GM19239 (cell line): ENCODE measurements around the gene SATB2.

ENCODE experiments used
- DNase-seq: peaks from one replicate; pipeline ENCODE4 v3.0.0; 2011; ENCODE audit warnings: low spot score; ENCODE audit not compliant: insufficient read length
- FAIRE-seq: peaks from 2 replicates; lab custom pipeline; 2011; peaks lifted over from hg19 to GRCh38; lab: Jason Lieb, UNC

SATB2 gene

DNA sequence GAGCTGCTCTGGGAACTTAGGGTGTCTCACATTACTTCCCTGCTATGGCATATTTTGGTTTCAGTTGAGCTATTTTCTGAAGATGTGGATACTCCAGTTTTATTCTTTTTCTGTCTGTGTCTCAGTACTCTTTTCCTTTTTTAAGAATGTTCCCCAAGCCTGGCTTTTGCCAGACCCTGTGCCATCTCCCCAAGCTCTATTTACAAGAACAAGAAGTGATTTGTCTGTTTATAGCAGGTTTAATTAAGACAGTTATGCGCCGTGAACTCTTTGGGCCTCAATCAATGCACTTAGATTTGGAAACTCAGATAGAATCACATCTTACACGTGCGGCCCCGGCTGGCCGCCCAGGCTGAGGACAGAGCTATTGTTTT is 8.9 kb upstream of the SATB2 start:
- DNase-seq (no peak), FAIRE-seq (no peak)

DNA sequence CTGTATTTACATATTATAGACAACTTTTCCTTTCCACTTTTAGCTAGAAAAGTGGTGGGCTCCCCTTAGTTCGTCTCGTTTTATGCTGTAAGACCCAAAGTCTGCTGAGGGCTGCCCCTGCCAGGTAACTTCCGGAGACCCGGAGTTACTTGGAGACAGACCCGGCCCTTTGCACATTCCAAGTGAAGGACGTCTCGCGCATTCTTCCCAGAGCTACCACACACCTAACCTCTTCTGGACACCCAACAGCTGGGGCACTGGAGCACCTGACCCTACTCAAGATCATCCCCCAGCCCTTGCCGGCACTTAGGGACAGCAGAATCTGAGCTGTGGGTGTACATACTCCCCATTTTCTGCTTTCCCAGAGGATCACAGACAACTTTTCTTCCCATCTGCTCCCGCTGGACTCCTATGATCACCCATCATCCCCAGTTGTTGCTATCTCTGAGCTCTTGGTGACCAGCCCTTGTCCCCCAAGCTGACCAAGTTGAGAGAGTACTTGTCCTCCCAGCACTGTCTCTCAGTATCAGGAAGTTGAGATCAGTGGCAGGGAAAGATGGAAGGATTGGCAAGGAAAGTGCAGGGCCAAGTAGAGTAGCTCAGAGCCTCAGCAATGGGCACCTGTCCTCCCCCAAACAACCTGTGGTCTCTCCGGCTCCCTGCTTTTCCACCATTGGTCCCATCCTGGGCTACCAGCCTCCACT is 8.4 kb upstream of the SATB2 start:
- no peak for DNase-seq
- no peak for FAIRE-seq

DNA sequence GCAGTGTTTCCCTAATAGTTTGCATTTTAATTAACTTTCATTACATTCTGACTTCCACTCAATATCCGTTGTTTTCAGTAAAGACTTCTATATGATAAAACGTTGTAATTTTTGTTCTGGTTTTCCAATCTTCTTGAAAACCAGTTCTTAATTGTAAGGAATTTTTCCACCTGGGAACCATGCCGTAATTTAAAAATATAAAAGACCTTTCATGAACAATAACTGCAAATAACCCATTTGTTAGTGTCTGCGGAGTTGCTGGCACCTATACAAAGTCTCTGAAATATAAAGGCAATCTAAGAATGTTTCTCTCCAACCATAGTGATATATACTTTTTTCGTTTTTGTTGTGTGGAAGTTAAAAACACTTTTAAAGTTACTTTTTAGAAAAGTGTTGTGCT is 7.7 kb upstream of the SATB2 start:
- DNase-seq (no peak), FAIRE-seq (no peak)

DNA sequence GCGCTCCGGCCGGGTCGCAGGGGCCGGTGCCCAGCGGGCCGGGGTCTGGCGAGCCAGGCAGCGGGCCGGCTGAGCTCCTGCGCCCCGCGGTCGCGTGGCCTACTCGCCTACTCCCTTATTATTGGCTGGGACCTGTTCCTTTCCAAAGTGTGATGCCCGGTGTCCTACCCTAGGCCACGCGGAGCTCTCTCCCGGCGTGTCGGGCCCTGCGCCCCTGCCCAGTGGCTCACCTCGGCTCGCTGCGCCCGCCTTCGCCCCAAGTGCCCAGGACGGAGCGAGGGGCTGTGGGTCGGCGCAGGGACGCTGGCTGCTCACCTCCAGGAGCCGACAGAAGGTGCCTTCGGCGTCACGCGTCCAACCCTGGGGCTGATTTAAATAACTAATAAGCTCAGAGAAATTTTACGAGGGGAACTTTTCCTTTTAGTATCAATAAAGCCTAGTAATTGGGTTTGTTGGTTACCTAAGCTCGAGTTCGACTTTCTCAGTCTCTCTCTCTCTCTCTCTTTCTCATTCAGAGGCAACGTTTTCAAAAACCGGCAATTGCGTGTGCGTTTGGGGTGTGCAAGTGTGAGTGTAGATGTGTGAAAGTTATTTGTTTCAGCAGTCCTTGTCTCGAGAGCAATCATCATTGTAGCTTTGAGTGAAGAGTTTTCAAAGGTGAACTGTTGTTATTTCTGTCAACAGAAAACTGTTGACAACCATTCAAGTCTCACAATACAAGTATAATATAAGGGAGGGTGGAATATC is 7.0 kb upstream of the SATB2 start:
- no peak for FAIRE-seq

DNA sequence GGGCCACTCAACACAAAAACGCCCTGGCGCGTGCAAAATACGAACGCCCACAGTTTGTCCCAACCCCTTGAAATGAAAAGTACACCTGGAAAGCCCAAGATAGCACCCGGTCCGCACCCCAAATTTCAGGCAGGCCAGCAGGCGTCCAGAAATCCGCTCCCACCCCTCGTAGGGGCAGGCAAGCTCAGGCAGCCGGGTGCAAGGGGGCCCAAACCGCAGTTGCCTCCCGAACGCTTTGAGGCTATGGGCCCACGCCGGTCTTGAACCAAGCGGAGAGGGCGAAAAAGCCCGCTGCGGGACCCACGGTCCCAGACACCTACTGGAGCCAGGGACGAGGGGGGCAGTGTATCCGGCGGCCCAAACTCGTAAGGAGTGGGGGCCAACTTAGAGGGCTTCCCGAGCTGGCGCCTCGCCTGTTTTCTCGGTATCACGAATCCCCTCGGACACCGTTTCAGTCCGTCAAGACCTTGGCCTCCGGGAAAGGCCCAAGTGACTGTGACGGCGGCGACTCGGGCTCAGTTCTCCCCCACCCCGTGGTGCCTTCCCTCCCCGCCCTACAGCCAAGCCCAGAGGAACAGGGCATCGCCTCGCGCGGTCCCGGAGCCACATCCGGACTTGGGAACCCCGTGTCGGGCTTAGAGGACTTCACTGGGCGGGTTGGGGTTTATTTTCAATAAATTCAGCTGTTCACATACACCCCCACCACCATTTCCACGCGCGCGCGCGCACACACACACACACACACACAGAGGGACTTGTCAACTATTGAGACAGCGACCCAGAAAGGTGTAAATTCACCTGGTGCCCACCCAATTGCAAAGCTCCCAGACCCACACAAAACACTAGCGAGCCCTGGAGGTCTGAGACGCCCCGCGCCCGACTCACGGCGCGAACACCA is 6.2 kb upstream of the SATB2 start:
- DNase-seq (no peak), FAIRE-seq (no peak)

More for the DNA sequence above, 7.0 kb upstream of the SATB2 start:
- DNase-seq = no peak

DNA sequence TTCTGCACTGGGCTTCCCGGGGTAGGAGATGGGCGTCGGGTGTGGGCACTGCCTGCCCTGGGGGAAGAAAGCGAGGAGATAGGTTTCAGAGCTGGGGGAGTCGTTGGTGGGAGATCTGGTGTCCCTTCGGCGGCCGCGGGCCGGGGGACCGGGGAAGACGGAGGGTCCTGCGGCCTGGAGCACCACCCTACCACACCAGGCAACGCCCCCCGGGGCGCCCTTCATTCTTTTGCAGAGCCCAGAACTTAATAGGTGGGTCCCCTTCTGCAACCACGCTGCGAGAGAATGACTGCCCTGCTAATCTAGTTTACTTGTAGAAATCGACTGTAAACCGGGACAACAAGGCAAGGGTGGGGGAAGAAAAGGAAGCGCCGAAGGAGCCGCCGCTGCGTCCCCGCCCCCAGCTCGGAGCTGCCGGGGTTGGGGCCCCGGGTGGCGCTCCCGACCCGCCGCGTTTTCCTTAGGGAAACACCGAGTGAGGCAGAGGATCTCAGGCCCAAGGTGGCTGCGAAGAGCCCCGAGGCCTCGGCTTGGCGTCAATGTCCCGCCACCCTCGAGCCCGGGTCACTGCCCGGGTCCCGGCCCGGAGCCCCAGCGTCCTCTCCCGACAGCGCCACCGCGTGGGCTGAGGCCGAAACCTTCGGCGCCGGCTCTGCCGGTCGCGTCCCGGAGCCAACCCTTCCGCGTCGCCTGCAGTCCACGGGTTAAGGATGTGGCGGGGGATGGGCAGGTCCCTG is 5.4 kb upstream of the SATB2 start:
- DNase-seq (peak; percentile 66), FAIRE-seq (no peak)

DNA sequence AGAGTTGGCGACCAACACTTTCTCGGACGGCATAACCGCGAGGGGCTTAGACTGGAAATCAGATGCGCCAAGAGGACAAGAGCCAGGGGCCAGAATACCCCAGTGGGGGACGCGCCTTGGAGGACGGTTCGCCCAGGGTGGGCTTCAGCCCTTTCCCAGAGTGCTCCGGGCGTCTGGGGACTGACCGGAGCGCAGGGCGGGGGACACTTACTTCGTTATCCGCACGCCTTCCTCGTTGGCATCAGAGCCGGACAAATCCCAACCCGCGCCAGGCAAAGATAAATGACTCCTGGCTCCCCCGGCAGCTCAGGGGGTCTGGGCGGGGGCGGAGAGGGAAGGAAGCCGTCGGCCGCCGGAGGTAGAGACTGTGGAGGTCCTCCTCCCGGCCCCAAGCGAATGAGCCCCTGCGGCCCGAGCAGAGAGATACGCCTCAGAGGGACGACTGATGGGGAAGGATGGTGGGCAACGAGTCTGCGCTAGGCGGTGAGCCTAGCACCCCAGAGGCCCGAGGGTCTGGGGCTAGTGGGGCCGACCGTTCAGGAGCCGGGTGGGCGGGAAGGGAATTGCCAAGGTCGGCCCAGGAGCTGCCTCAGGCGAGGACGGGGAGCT is 4.7 kb upstream of the SATB2 start:
- no peak for DNase-seq
- no peak for FAIRE-seq

DNA sequence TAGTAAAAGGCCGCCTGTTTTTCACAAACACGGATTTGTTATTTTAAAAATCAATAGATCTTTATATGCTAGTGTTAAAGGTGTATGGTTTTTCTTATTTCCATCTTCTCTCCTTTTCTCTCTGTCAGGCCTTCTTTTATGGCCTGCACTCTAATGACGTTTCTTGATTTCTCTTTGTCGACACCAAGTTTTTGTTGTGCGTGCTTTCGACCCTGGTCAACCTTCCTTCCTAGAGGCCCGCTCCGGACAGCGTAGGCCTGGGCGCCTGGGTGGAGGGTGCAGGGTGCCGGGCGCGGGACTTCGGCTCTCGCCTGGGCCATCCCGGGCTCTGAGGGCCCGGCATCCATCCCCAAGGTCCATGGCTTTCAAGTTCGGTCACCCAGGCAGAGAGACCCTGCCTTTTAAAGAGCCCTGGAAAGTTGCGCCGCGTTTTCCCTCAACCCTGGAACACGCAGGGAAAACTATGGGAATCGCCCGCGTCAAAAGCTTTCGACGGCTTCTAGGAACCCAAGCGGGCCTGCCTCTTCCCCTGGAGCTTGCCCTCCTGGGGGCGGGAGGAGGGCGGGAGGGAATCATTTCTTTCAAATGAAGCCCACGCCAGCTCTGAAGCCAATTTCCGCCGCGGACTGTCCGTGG is 4.1 kb upstream of the SATB2 start:
- no peak for DNase-seq
- no peak for FAIRE-seq

DNA sequence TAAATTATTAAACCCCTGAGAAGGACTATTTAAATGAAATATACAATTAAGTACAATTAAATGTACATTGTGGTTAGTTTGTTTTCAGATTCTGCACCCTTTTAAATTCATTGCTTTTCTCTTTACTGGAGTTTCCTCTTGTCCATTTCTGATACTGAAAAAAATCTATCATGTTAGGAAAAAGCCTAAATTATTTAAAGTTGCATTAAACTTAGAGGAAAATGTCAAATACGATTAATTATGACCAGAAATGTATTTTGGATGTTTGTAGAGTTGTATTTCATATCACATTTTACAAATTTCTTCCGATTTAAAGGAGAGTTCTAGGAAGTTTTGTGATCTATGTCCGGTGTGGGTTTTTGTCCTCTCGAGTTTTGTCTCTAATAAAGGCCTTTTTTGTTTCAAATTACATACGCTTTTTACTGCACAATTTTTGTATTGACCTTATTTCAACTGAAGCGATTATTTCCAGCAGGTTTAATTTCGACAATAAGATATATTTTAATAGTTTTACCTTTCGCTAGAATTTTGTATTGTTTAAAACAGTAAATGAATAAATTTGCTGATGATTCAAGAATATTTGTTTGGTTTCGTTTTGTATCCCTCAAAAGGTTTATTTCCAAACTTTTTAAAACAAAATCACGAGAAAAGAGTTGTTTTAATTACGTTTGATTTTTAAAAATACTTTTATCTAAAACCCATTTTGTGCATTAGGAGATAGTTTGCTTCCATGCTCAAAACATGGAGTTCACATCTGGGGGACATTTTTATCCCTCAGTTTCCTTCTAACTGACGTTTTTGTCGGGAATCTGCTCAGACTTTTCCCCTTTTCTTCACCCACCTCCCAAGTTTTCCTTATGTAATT is 3.3 kb upstream of the SATB2 start:
- FAIRE-seq (no peak), DNase-seq (no peak)

DNA sequence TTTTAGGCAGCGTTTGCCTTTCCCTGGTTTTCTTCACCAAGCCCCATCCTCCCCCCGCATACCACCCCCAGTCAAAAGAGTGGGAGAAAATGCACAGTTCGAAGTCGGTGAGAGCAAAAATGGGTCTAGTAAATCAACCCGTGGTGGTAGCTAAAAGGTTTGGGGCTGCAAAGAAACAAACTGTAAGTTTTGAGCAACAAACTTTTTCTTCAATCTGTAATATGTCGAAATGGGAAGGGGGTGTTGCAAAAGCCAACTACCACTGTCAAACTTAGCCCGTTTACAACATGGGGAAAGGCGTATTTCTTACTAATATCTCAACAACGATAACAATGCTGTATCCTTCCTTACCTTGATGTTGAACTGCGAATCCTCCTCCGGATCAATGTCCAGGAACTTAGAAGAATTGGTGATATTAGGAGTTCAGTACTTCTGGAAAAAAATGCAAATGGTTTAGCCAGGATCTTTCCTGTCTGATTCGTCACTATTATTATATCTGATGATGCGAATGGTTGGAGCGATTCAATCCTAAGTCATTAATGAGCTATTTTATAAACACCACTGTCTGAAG is 2.4 kb upstream of the SATB2 start:
- DNase-seq (no peak), FAIRE-seq (no peak)

DNA sequence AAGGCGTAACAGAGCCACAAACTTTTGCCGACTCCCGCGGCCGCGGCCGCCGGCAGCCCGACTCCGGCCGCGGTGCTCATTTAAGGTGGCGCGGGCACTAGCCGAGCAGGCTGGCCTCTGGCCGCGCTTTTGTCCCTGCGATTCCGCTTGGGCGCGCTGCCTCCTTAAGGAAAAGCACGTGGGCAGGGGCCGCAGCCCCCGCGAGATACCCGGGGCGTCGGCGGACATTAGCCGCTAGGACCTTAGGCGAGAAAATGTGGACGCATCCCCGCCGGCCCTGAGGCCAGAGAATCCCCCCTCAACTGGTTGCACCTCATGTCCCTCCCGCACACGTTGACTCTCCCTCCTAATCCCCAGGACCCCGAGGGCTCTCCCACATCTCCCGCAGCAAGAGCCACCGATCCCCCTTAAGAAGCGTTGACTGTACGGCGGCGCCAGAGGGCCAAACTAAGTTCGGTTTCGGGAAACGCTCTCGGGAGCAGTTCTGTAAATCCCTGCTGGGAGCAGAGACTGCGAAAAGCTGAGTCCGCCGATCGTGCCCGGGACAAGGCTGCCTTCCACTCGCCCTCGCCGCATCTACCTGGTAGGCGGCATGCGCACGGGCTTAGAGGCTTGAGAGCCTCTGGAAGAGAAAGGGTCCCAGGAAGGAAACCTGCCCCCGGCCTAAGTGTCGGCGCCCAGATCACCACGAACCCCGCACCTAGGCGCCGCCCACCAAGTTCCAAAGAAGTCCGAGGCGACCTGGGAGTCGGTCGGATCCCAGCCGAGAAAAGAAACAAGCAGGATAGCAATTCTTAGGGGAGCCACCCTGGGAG is 1.8 kb upstream of the SATB2 start:
- DNase-seq = no peak
- no peak for FAIRE-seq

DNA sequence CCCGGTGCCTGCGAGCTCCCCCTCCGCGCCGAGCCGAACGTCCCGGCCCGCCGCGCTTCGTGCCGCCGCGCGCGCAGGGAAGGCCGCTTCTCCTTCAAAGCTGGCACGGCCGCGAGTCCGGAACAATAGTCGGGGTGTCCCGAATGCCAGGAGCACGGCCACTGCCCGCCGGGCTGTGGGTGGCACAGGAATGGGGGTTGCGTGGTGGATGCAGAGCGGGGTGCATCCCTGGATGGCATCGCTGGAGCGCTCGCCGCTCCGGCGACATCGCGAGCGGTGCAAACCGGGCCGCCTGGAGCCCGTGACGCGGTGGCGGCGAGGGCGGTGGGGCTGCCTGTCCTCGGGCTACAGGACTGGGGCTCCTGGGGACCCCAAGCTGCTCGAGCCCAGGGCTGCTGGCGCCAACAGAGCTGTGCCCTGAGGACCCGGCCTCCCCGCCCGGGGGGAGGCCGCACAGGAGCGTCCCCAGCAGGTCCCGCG is 1.1 kb upstream of the SATB2 start:
- FAIRE-seq = no peak
- DNase-seq = no peak

DNA sequence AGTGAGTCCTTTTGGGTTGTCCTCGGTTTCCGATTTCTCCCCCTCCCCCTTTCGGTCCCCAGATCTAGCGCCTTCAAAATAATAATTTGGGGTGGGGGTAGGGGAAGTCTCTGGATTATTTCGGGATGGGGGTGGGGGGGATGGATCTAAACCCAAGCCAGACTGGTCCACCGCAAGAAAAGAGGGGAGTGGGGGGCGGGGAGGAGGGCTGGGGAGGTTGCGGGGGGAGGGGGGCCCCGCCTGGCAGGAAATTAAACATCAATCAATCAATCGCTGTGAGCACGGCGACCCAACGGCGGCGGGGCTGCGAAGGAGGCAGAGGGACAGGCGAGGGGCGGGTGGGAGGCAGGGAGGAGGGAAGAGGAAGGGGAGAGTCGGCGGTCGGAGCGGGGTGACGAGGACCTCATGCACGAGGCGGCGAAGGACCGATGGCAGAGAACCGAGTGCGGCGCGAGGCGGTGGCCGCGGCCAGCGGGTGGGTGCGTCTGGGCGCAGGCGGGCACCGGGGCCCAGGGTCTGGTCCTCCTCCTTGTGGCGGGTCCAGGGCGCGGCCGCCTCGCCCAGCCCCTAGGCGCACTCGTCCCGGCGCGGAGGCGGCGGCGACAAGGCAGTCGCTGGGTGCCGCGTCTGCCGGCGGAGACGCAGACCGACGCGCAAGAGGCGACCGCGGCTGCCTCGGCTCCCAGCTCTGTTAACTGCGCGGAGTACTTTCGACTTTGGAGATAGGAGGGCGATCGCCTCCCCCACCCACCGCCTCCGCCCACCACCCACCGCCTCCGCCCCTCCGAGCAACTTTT is 468 bp upstream of the SATB2 start:
- FAIRE-seq (no peak), DNase-seq (no peak)

DNA sequence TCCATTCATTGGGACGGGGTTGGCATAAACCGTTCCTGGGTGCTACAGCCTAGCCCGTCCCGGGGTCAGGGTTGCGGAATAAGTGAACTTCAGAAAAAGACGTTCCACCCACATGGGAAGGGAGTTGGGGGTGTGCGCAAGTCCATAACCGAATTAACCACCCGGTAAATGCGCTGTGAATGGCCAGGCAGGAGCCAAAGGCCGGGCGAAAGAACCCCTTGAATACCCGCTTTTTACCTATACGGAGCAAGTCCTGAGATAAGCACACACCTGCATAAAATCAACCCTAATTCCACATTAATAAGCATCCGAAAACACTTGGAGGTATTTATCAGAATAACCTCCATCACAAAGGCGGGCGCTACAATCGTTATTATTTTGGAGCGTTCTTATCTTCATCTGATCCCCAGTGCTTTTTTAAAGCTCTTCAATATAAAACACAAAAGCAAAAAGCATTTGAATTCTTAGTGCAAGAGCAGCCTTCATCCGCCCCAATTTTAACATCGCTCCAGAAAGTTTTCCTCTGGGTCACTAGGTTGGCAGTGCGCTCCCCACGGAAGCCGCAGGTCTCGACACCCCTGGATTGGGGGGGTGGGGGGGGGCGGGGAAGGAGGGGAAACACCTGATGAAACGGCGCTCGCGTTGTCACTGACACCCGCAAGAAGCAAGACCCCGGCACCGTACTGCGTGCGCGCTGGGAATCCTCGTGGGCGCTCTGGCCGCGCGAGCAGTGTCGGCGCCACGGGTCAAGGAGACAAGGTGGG is 1.2 kb downstream of the SATB2 start:
- FAIRE-seq (no peak), DNase-seq (no peak)

DNA sequence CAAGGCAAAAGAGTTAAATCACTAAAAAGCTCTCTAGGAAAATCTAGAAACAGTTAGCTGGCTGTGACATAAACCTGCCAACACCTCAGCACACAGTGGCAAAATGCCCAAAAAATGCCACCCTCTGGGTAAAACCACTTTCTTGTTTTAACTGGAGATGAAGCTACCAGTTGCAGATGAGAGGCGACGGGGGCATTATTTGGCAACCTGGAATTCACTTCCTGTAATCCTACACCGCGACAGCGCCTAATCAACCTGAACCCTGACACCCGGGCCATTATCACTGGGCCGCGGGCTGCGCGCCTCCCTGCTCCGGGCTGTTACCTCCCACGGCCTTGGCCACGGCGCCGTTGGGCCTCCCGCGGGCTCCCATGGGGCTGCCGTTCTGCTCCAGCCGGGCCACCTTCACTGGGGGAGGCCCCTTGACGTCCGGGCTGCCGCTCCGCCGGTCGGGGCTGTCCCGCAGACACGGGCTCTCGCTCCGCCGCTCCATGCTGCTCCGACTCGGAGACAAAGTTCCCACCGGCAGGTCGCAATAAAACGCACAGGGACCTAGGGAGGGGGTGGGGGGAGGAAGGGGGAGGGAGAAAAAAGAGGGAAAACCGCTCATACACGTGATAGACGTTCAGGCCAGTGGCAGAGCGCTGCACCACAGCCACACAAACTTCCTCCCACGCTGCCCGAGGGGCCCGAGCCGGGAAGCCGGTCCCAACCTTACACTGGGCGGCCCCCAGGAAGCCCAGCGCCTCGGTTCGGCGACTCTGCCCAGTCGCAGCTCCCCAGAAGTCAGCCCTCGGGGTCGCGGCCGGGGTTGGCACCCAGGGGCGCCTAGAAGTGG is 2.0 kb downstream of the SATB2 start:
- FAIRE-seq (no peak), DNase-seq (no peak)
